Stimulated activated CD8-positive, alpha-beta memory T cell treated with anti-CD3 and anti-CD28 coated beads, Interleukin-4, amount 100 ng/mL, for 24 hours (primary cell): Measurements from ENCODE around the gene CORIN.
"Not testable (repeated sequence)": the region's sequence is repeated elsewhere in the genome, so short reads cannot be mapped to it uniquely, and the experiment has no call there.

Experiments
- DNase-seq: peaks from one replicate; pipeline ENCODE4 v3.0.0-alpha.2; 2020; ENCODE audit warnings: low read depth

Gene CORIN

DNA sequence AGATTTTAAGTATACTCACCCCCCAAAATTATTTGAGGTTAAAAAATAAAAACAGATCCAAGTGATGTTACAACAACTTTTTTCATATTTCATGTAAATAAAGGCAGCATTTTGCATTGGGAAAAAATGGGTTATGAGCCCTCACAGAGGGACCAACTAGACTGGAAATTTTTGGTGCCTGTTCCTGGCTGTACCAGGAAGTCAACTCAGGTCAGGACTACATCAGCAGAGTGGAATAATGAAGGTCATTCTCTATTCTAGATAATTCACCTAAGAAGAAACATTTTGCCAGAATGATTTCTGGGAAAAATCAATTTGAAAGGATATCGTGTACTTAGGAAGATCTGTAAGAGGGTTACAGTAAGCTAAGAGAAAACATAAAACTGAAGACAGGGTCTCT lies 66.8 kb downstream of the CORIN start:
- DNase-seq = no peak

DNA sequence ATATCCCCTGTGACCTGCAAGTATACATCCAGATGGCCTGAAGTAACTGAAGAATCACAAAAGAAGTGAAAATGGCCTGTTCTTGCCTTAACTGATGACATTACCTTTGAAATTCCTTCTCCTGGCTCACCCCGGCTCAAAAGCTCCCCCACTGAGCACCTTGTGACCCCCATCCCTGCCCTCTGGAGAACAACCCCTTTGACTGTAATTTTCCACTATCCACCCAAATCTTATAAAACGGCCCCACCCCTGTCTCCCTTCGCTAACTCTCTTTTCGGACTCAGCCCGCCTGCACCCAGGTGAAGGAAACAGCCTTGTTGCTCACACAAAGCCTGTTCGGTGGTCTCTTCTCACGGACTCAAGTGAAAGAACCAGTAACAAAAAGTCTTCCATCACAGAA lies 69.9 kb downstream of the CORIN start:
- DNase-seq = not testable (repeated sequence)

DNA sequence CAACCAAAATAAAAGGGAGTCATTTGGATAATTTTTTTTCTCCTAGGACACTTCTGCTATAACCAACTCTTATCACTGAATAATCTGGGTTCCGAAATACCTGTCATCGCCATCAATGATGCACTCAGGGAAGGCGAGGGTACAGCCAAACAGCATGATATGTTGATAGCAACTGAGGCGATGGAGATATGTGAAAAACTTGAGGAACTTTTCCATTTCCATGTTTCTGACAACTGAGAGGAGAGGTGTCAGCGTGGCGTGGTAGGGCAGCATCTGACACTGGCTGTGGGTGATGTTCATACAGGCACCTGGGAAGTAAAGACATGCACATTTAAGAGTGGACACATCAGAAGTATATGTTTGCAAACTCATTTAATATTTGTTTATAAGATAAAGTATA lies 74.6 kb downstream of the CORIN start:
- DNase-seq = no peak

DNA sequence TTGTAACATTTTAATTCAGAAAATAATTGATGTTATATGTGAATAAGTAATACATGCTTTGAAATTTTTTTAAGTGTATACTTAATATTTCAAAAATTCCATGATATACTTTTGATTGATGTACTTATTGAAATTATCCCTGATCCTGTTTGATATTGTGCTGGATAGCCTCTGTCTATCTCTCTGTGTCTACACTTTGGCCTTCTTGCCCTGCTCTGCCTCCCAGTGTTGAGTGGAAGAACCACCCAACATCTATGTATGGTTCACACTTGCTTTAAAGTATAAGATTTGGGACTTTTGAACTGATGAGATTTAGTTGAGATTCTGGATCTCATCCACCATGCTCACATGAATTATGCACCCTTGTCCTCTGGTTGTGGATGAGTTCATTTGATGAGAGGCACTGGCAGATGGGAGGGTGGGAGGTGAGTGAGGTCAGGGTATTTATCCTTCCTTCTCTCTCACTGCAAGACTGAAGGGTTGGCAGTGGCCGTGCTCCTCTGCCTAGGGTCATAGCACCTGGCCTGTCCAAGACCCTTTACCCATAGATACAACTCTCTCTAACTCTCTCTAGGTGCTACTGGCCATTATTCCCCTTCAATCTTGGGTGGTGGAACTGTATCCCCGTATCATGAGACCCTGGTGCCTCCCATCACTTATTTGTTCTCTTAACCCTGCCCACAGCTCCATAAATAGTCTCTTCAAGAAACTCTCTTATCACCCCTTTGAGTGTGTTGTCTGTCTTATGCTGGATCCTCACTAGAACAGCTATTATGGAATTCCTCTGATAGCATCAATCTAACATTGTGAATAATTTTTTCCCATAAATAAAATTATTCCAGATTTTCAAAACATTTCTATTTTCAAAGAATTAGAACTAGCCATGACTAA lies 75.2 kb downstream of the CORIN start:
- DNase-seq = no peak

DNA sequence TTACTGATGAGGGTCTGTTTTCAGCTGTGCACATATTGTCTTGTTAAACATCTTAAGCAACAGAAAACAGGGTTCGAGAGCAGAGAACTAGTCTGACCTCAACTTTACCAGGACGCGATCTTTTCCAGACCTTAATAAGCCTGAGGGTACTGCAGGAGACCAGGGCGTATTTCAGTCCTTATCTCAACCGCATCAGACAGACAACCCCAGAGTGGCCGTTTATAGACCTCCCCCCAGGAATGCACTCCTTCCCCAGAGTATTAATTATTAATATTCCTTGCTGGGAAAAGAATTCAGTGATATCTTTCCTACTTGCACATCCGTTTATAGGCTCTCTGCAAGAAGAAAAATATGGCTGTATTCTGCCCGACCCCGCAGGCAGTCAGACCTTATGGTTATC lies 84.6 kb downstream of the CORIN start:
- DNase-seq = not testable (repeated sequence)

DNA sequence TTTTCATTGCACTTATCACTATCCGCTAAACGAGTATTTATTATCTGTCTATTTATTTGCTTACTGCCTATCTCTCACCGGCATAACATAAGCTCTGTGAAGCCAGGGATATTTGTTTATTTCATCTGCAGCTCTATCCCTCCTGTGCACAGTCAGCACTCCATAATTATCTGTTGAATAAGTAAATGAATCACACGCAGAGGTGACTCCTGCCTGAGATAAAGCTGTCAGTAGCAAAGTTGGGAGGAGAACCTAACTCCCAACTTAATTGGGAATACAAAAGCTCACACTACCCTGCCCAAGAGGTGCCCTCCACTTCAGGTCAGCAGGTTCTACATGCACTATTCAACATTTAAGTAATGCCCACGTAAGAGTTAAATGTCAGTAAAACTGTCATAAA lies 85.7 kb downstream of the CORIN start:
- DNase-seq = no peak

DNA sequence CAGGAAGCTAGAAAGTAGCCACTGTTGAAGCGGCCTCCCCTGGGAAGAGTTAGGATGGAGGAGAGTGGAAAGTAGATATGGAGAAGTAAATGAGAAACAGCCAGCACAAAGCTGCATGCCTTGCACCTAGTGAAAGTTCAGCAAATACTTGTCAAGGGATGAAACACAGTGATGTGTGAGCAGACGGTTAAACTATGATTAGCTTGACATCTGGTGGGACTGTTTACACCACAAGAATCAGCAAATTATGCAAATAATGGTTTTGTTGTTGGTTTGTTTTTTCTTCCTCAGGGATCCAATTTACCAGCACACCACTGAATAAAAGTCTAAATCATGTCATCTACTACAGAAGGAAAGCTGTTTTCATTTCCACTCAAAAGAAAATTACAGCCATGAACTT lies 87.1 kb downstream of the CORIN start:
- DNase-seq = no peak

DNA sequence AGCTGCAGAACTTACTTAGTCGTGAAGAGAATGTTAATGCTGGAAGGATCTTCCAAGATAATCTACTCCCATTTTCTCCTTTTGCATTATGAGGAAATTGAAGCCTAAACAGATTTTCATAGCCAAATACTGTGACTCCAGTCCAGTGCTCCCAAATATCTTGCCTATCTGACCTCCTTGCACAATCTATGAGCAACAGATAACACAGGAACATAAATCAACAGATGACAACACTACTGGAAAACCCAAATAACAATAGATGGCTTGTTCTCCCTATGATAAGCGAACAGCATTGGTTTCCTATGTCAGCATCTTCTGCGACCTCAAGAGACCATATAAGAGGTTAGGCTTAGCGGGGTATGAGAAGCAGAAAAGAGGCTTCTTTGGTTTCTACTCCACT lies 88.0 kb downstream of the CORIN start:
- DNase-seq = no peak

DNA sequence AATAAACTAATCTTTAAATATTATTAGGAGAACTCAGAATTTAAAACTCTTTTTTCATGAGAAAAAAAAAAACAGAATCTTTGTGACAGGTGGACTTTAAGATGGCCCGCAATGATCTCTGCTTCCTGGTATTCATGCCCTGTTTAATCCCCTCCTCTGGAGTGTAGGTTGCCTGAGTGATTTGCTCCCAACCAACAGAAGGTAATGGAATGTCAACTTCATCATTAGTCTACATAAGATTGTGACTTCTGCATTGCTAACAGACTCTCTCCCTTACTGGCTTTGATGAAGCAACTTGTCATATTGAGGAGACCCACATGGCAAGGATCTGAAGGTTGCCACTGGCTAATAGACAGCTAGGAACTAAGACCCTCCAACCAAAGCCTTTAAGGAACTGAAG lies 88.8 kb downstream of the CORIN start:
- no peak for DNase-seq

DNA sequence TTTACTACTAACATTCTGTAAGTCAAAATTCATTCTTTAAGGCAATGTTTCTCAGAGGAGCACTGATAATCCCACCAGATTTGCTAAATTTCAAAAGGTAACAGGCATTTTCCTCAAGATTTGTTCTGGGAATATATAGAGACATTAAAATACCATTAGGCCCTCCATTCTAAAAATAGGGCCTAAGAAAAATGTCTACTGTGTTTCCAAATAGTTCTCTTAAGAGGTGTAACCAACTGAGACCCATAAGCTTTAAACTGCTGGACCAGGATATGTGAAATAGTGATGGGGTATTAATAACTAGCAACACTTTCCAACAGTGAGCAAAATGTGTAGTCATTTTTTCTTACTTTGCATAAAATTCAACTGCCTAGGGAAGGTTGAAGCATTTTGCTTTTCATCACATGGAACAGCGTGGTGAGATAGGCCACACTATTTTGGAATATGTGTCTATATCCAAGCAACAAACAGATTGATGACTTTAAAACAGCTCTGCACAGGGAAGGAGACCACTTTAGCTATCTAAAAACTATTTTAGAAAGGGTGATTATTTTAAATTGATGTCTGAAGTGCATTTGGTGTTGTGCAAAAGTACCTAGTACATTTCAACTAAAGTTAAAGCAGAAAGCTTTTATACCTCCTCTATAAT lies 89.9 kb downstream of the CORIN start:
- no peak for DNase-seq

DNA sequence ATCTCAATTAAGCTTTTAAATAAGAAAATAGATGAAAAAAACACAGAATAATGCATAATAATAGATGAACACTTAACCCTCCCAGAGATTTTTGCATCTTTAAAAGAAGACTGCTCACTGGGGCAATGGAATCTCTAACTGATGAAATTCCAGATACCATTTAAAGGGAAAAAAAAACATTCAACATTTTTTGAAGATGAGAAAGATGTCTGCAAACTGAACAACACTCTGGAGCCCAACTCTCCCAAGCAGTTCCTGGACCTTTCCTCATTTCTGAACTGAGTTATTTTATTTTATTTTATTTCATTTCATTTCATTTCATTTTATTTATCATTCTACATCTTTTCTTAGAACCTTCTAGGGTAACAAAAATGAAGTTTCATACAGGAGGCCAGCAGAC lies 90.7 kb downstream of the CORIN start:
- DNase-seq = no peak

DNA sequence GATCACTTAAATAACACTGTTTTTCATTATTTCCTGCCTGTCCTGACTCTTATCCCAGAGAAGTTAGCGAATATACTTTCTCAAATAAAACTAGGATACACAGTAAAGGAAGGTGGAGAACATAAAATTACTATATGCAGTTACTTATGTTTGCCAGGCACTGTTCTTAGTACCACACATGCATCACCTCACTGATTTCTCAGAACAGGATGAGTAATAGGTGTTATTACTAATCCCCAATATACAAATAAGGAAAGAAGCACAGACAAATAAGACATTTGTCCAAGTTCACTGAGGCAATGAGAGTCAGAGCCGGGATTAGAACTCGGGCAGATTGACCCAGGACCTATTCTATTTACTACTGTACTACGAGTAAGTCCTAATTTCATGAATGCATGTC lies 91.7 kb downstream of the CORIN start:
- DNase-seq = no peak

DNA sequence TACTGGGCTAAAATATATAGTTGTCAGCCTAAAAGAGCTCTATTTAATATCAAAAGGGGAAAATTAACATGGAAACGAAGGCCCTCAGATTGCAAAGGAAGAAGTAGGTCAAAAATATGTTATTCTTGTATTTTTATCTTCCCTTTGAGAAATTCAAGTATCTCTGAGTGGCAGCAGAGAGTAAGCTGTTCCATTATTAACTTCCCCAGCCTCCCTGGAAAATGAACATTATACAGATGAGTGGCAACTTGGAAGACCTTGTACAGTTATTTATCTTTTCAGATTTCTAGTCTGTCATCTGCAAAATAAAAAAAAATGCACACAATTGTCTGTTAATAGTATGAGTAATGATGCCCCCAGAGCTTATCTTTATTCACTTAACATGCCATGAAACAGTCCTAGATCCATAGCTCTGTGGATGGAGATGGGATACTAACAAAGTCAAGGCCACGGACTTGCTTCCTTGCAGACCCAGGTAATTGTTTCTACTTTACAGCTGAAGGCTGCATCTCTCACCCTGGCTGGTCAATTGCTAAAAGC lies 93.0 kb downstream of the CORIN start:
- DNase-seq = no peak

DNA sequence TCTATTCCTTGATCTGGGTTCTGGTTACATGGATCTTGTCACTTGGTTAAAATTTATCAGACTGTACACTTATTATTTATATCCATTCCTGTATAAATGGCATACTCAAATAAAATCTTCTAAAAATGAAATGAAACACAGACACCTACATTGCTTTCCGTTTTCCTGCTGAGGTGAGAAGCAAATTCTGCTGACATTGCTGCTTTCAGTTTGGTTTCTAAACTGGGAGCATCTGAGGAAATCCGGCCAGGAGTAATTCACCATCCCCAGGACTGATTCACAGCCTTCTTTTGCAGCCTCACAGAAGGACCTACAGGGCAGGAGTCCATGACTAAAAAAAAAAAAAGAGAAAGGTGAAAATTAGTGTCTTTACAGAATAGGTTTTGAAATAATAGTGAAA lies 93.6 kb downstream of the CORIN start:
- no peak for DNase-seq

DNA sequence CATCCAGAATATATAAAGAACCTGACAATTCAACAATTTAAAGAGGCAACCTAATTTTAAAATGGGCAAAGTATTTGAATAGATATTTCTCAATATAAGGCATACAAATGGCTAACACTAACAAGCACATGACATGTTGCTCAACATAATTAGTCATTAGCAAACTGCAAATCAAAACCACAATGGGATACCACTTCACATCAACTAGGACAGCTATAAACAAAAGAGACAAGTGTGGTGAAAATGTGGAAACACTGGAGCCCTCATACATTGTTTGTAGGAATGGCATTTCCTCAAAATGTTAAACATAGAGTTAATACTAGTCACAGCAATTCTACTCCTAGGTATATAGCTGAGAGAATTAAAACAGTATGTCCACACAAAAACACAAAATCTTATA lies 96.7 kb downstream of the CORIN start:
- no peak for DNase-seq

DNA sequence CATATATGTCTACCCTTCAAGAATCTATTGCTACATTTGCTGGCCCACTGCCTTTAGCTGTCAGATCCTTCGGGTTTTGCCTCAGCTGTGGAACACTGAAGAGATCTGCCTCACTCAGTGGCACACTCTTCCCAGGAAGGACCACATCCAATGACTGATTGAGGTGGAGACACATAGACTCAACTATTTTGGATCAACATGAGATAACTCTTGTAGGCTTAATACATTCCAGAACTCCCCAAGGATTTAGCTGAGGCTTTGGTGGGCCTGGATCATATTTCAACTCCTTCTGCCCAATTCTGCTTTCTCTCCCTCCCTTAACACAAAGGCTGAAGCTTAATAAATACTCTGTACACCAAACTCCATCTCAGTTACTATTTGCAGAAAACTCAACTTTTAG lies 100.5 kb downstream of the CORIN start:
- no peak for DNase-seq

DNA sequence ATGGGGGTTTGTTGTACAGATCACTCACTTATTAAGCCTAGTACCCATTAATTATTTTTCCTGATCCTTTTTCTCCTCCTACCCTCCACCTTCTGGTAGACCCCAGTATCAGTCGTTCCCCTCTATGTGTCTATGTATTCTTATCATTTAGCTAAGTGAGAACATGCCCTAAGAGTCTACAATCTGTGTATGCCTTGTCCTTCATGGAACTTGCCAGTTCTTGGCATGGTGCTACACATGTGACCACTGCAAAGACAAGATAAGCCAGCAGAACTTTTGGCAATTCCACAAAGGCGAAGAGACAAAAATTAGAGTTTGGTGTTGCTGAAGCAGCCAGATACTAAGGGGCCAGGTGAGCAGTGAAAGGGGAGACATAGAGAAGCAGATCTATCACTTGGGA lies 101.3 kb downstream of the CORIN start:
- no peak for DNase-seq

DNA sequence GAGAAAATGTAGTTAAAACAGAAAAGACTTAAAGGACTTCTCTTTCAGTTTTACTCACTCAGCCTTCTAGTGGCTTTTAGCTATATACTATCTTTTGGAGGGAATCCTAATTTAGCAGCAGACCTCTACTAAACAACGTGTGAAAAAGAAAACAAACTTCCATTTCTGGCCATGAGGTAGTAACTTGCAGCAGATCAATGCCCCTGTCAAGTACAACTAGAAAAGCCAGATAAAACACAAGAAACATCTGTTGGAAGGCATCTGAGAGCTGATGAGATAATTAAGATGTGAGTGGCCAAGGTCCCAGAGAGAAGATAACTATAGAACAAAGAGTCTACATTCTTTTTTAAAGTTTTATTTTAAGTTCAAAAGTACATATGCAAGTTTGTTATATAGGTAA lies 101.7 kb downstream of the CORIN start:
- no peak for DNase-seq

DNA sequence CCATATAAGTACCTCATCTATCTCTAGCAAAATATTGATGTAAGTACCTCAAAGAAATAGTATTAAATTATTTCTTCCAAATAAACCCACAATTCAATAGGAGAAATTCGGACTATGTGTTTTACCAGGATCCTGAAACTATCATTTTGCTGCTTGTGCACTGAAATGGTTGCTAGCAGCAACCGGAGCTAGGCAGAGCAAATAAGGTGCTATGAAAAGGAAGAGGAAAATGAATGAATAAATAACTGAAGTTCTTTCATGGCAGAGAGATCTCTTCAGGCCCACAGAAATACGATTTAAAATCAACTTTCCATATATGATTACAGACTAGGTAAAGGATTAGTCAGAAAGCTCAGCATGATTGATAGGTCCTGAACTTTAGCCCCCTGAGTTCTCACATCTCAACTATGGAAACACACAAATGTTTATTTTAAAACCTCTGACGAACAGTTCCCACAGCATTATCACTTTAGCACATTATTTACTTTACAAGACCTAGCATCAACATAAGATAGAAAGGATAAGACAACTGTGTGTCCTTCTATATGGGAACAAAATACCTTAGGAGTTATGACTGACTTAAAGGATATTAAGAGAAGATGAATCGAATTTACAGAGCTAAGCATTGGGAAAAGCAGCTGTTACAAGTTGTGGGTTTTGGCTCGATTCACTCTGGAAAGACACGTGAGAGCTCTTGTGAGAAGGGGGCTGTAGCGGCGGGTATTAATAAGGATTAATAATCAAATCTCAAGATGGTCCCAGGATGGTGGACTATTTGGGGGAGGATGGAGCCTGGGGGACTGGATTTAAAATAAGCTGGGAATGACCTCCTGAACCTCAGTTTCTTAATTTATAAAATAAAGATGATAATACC lies 104.3 kb downstream of the CORIN start:
- no peak for DNase-seq

DNA sequence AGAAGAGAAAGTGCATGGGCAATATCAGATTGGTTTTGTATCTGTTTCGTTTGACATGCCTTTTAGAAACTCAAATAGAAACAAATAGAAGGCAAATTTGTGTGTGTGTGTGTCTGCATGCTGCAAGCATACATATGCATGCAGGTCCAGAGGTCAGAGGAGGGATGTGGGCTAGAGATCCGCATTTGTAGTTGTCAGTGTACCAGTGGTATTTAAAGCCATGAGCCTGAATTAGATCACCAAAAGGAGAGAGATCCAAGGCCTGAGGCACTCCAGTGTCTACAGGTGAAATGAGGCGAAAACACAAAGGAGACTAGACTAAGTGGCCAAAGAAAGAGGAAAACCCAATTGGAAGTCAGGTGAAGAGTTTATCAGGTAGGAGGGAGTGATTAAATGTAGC lies 106.7 kb downstream of the CORIN start:
- DNase-seq = no peak

DNA sequence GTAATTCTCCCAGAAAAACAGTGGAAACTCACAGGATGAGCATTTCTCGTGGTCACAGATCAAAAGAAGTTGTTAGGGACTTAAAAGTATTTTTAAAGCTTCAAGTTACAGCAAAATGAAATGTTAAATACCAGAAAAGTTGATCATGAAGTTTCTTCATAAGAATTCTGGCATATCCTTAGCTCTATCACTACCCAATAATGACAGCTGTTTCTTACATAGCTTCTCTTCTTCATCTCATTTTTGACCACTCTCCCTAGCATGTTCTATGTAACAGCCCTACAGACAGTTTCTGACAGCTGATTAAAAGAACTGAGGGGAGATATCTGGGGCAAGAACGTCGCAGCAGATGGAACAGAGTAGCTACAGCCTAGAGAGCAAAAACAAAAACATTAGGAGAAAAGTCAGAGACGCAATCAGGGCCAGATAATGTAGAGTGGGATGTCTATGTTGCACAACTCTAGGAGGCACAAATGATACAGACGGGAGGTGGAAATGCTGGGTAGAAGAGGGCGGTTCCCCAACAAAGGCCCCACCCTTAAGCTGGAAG lies 108.7 kb downstream of the CORIN start:
- no peak for DNase-seq

DNA sequence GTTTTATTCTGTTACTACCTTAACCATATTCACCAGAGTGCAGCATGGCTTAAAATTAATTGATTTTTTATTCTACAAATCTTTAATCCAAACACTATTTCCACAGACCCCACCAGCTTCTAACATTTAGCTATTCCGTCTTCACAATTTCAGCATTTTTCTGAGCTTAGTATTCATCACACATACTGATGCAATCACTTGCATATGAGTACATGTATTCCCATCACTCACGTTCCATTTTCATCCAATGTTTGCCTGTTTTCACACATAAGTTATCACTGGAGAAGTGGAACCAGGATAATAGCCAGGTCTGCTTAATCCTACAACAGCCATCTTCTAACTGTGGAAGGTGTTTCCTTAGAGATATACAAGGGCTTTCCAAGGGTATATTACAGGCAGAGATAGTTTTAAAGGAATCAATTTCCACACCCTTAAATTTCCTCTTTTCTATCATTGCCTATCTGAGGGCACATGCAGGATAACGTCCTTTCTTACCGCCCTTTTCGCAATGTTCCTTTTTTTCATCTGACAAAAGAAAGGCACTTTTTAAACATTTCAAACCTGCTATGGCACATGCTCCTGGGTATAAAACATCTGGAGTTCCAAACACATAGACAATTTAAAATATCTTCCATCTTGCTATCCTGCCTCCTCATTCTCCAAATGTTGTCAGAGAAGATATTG lies 115.8 kb downstream of the CORIN start:
- DNase-seq = no peak
